ENCODE data around the gene MPPED2.

MPPED2 gene

DNA sequence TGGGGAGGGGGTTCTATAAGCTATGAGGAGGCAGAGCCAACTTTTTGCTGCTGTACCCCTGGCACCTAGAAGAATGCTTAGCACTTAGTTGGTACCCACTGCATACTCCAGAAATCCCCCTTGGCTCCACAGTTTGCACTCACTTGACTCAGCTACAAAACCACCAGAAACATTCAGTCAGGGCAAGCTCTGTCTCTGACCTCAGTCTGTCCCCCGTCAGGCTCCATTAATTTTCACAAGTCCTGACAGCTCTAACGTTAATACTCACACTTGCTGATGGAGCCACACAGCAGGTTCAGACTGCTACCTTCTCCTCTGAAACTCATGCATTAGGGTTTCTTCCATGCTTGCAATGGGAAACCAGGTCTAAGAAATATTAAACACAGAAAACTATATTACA lies 81.7 kb downstream of the MPPED2 start:
- H3K4me3 ChIP-seq (replicated peaks; ENCODE audit: low read depth, low read length): no peak overlapping the region
- no peak for TF ChIP-seq CTCF (IDR thresholded peaks at IDR 0.05; ENCODE audit: low read length, missing control alignments)
- DNase-seq (ENCODE audit: low read depth): no peak

DNA sequence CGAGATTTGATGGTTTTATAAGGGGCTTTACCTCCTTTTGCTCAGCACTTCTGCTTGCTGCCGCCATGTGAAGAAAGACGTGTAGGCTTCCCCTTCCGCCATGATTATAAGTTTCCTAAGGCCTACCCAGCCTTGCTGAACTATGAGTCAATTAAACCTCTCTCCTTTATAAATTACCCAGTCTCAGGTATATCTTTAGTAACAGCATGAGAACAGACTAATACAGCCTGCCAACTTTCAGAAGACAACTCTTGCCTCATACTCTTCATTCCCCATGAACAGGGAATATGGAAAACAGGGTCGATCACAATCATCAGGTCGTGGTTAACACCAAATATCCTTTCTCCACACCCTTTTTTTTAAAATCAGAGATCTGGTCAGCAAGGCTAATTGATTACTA lies 83.0 kb downstream of the MPPED2 start:
- DNase-seq (ENCODE audit: low read depth): no peak
- TF ChIP-seq CTCF (IDR thresholded peaks at IDR 0.05; ENCODE audit: low read length, missing control alignments): no peak
- no peak overlapping the region for H3K4me3 ChIP-seq (replicated peaks; ENCODE audit: low read depth, low read length)

- no peak for DNase-seq (ENCODE audit: low read depth)
- TF ChIP-seq CTCF (IDR thresholded peaks at IDR 0.05; ENCODE audit: low read length, missing control alignments): no peak
- H3K4me3 ChIP-seq (replicated peaks; ENCODE audit: low read depth, low read length): no peak overlapping the region
Observed at GRCh38 chr11:30502305-30502704, 83.8 kb downstream of the MPPED2 start.

- TF ChIP-seq CTCF (IDR thresholded peaks at IDR 0.05; ENCODE audit: low read length, missing control alignments): no peak
Observed at GRCh38 chr11:30501744-30502143, 84.4 kb downstream of the MPPED2 start.

GRCh38 chr11:30499940-30500339 lies 86.2 kb downstream of the MPPED2 start:
- no peak for DNase-seq (ENCODE audit: low read depth)
- no peak for TF ChIP-seq CTCF (IDR thresholded peaks at IDR 0.05; ENCODE audit: low read length, missing control alignments)

More at GRCh38 chr11:30501744-30502143, 84.4 kb downstream of the MPPED2 start:
- DNase-seq (ENCODE audit: low read depth): no peak
- H3K4me3 ChIP-seq (replicated peaks; ENCODE audit: low read depth, low read length): no peak overlapping the region

DNA sequence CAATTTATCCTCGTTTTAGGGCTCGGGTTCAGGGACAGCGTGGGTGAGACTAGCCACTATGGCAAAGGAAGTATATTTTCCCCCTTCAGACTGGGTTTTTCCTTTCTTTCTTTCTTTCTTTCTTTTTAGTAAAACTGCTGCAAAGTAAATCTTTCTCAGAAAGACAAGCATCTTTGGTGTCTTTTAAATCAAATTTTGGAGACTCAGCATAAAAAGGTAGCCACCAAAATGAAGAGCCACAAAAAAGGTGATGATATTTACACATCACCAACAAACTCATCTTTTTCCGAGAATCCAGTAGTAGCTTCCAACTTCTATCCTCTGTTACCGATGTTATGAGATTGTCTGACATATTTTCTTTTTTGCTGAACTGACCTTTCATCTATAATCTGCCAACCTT lies 88.6 kb downstream of the MPPED2 start:
- no peak overlapping the region for H3K4me3 ChIP-seq (replicated peaks; ENCODE audit: low read depth, low read length)
- TF ChIP-seq CTCF (IDR thresholded peaks at IDR 0.05; ENCODE audit: low read length, missing control alignments): no peak
- DNase-seq (ENCODE audit: low read depth): no peak

More at GRCh38 chr11:30499940-30500339, 86.2 kb downstream of the MPPED2 start:
- no peak overlapping the region for H3K4me3 ChIP-seq (replicated peaks; ENCODE audit: low read depth, low read length)

DNA sequence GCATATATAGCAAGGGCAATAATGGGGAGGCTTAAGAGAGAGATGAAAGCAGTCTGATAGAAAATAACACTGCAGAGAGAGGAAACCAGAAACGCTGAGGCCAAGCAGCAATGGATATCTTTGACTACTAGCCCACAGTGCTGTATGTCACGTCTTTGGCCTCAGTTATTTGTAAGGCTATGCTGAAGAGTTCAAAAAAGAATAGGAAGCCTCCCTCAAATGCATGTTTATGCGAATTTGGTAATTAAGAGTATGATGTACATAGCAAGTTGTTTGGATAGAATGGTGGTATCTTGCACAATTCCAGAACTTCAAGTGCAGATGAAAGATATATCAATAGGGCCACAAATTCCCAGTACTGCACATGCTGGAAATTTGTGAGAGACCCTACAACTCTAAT lies 89.2 kb downstream of the MPPED2 start:
- DNase-seq (ENCODE audit: low read depth): no peak
- no peak for TF ChIP-seq CTCF (IDR thresholded peaks at IDR 0.05; ENCODE audit: low read length, missing control alignments)
- H3K4me3 ChIP-seq (replicated peaks; ENCODE audit: low read depth, low read length): no peak overlapping the region

All from fibroblast of pulmonary artery (primary cell).